Activated T-cell treated with anti-CD3 and anti-CD28 coated beads, Interleukin-2, amount 50 U/mL, for 72 hours (primary cell): Measurements from ENCODE around the gene UGT8. TPM values are rescaled to one million over a fixed set of nuclear protein-coding genes. Genes with fewer than 3 reads are reported as not detected.
"Not testable (repeated sequence)": the region's sequence is repeated elsewhere in the genome, so short reads cannot be mapped to it uniquely, and the experiment has no call there.

Experiments
- ATAC-seq, 2 donors: fragments of 150-1000 bp; cut with Tn5 transposase; replicated peaks in 1 of 2; 2 replicates each; pipeline ENCODE4 v1.10.0; 2021; ENCODE audit warnings: moderate library complexity in 2 of 2, mild to moderate bottlenecking in 1 of 2
- DNase-seq, 2 donors: peaks; one replicate each; pipeline ENCODE4 v3.0.0; 2021 to 2022; ENCODE audit warnings: mixed read lengths in 1 of 2
- H3K27ac Mint-ChIP-seq: one replicate; pipeline ENCODE4 v1.8.0; 2022; ENCODE audit warnings: mild to moderate bottlenecking, moderate library complexity, mixed read lengths
- H3K27me3 Mint-ChIP-seq: one replicate; pipeline ENCODE4 v1.8.0; 2022; ENCODE audit warnings: low read depth, mixed read lengths
- H3K36me3 Mint-ChIP-seq, 2 donors: one replicate each; pipeline ENCODE4 v1.8.0; 2022; ENCODE audit warnings: mixed read lengths in 2 of 2, mild to moderate bottlenecking in 1 of 2; ENCODE audit not compliant: insufficient read depth in 2 of 2
- H3K4me1 Mint-ChIP-seq: one replicate; pipeline ENCODE4 v1.8.0; 2022; ENCODE audit warnings: low read depth, mixed read lengths
- H3K4me3 Mint-ChIP-seq, 2 donors: one replicate each; pipeline ENCODE4 v1.8.0; 2022; ENCODE audit warnings: mild to moderate bottlenecking in 2 of 2, mixed read lengths in 2 of 2, moderate library complexity in 2 of 2
- H3K9me3 Mint-ChIP-seq, 2 donors: one replicate each; pipeline ENCODE4 v1.8.0; 2022; ENCODE audit warnings: mixed read lengths in 2 of 2
- total RNA-seq, 2 donors: library from RNA; stranded (reverse); gene quantifications; one replicate each; pipeline ENCODE4 v1.2.3, GENCODE V29; 2022

UGT8 gene
- total RNA-seq, 2 donors from 2014 or later = 0.22 to 0.74 TPM

DNA sequence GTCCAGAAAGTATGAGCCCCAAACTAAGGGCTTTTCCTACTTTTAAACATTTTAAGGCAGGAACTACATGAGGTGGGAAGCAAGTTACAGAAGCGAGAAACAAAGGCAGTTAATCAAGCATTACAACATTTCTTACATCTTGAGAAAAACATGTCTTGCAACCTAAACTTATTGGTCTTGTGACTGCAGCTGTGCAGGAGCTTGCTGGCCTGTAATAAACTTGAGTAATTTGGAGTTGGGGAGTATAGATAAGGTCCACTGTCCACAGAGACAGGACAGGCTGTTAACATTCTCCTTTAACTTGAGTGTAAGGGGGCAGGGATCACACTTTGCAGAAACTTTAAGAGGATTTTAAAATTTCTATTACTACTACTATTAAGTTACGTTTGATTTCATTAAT lies 2.7 kb upstream of the UGT8 start:
- H3K4me3 Mint-ChIP-seq = no peak overlapping the region
- no peak for ATAC-seq
- DNase-seq = no peak
- H3K9me3 Mint-ChIP-seq = no peaks in the 10 kb centered on the region
- no peaks in the 10 kb centered on the region for H3K36me3 Mint-ChIP-seq
- no peak overlapping the region for H3K27ac Mint-ChIP-seq
- peaks cover 18% of the 10 kb centered on the region for H3K4me1 Mint-ChIP-seq
- peaks cover 42% of the 10 kb centered on the region for H3K27me3 Mint-ChIP-seq

DNA sequence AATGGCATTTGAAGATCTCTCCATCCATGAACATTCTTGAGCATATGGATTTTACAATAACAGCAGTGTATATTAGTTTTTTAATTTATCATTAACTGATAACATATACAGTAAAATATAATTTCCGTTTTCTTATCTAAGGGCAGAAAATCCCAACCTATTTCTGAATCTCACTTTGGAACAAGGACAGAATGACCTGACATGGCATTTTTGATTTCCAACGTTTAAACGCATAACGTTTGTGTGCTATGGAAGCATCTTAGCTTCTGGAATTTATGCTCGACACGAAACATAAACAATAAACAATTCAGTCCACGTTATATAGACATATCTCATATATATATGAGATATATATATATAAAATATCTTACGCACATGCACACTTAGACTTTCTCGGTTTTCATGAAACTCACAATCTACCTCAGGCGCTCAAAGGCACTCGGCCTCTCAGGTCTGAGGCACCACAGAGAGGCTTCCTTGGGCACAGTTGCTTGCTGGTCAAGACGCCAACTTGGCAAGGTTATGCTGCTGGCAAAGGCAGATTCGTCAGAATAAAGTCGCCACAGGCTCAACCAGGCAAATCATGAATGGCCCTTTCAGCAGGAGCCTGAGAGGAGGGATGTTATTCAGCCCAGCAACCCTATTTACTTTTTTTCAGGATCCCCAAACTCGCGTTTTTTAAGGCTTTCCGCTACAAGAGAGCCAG lies 1.0 kb upstream of the UGT8 start:
- H3K9me3 Mint-ChIP-seq = no peaks in the 10 kb centered on the region
- H3K27me3 Mint-ChIP-seq = peaks cover 43% of the 10 kb centered on the region
- H3K4me3 Mint-ChIP-seq = peak overlapping the region; percentile 65 to 72
- H3K36me3 Mint-ChIP-seq = no peaks in the 10 kb centered on the region
- ATAC-seq = no peak
- H3K4me1 Mint-ChIP-seq = peaks cover 18% of the 10 kb centered on the region
- DNase-seq = no peak
- no peak overlapping the region for H3K27ac Mint-ChIP-seq

- H3K27ac Mint-ChIP-seq = no peak overlapping the region
- peak overlapping the region; percentile 70 to 75 for H3K4me3 Mint-ChIP-seq
- DNase-seq (peak in 1 of 2 donors; percentile 3), ATAC-seq (peak; percentile 15 to 19)
- H3K36me3 Mint-ChIP-seq = no peaks in the 10 kb centered on the region
- peaks cover 18% of the 10 kb centered on the region for H3K4me1 Mint-ChIP-seq
- peaks cover 36% of the 10 kb centered on the region for H3K27me3 Mint-ChIP-seq
- no peaks in the 10 kb centered on the region for H3K9me3 Mint-ChIP-seq
Measured at GRCh38 chr4:114599231-114599902, 760 bp downstream of the UGT8 start.

DNA sequence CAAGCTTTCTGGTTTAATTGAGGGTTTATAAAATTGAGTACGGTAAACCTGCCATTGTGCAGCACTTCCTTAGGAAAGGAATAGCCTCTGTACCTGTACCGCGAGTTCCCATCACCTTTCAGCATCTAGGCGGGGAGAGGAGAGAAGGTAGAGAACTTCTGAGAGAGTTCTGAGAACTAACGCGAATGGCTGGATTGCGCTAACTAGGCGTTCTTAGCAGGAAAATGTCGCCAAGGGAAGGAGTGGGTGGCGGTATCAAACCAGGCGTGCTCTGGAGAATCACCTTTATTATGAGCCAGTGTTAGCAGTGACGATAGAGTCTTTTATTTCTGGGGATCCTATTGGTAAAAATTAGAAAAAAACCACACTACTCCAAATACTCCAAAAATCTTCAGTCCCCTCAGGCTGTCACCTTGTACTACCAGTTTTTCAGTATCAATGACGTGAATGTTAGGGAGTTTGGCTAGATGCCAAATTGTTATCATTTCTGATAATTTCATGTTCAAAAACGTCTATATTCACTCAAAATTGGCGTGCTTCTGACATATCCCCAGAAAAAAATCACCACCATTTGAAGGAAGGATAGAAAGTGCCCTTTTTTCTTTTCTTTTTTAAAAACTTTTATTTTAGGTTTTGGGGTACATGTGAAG lies 1.4 kb downstream of the UGT8 start:
- peaks cover 18% of the 10 kb centered on the region for H3K4me1 Mint-ChIP-seq
- ATAC-seq (no peak), DNase-seq (no peak)
- no peaks in the 10 kb centered on the region for H3K36me3 Mint-ChIP-seq
- no peaks in the 10 kb centered on the region for H3K9me3 Mint-ChIP-seq
- peaks cover 36% of the 10 kb centered on the region for H3K27me3 Mint-ChIP-seq
- peak overlapping the region; percentile 70 to 75 for H3K4me3 Mint-ChIP-seq
- no peak overlapping the region for H3K27ac Mint-ChIP-seq

- no peak for ATAC-seq
- H3K4me1 Mint-ChIP-seq = peaks cover 18% of the 10 kb centered on the region
- no peak overlapping the region for H3K4me3 Mint-ChIP-seq
- no peaks in the 10 kb centered on the region for H3K9me3 Mint-ChIP-seq
- no peaks in the 10 kb centered on the region for H3K36me3 Mint-ChIP-seq
- DNase-seq = no peak
- peaks cover 32% of the 10 kb centered on the region for H3K27me3 Mint-ChIP-seq
- H3K27ac Mint-ChIP-seq = no peak overlapping the region
Measured at GRCh38 chr4:114600672-114601071, 2.1 kb downstream of the UGT8 start.

- Mint-ChIP-seq H3K27me3 (peaks cover 24% of the 10 kb centered on the region), H3K4me3 (no peak overlapping the region), H3K36me3 (no peaks in the 10 kb centered on the region), H3K27ac (no peak overlapping the region), H3K4me1 (peaks cover 18% of the 10 kb centered on the region), H3K9me3 (no peaks in the 10 kb centered on the region)
- DNase-seq = no peak
- no peak for ATAC-seq
Measured at GRCh38 chr4:114601304-114602052, 2.9 kb downstream of the UGT8 start.

DNA sequence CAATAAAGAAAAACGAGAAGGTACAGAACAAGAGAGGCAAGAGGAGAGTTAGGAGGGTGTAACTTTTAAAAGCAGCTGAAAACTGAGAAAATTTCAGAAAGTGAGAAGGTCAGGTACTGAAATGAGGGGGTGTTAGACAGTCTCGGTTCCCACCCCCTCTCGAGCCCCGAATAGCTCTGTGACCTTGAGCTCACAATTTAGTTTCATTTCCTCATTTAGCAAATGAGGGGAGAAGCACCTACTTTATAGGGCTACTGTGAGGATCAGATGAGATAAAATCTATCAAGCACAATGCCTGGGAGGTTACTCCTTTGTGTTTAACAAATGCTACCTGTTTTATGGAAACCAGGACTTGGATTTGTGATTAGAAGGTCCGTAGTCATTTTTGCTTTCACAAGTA lies 4.9 kb downstream of the UGT8 start:
- no peak overlapping the region for H3K27ac Mint-ChIP-seq
- ATAC-seq (no peak), DNase-seq (no peak)
- no peaks in the 10 kb centered on the region for H3K9me3 Mint-ChIP-seq
- H3K4me1 Mint-ChIP-seq = peaks cover 18% of the 10 kb centered on the region
- no peak overlapping the region for H3K4me3 Mint-ChIP-seq
- no peaks in the 10 kb centered on the region for H3K36me3 Mint-ChIP-seq
- peaks cover 22% of the 10 kb centered on the region for H3K27me3 Mint-ChIP-seq

- Mint-ChIP-seq H3K27me3 (no peaks in the 10 kb centered on the region), H3K4me1 (no peaks in the 10 kb centered on the region), H3K9me3 (no peaks in the 10 kb centered on the region), H3K4me3 (no peak overlapping the region), H3K36me3 (no peaks in the 10 kb centered on the region), H3K27ac (no peak overlapping the region)
- ATAC-seq (no peak), DNase-seq (no peak)
Measured at GRCh38 chr4:114606245-114606644, 7.6 kb downstream of the UGT8 start.

DNA sequence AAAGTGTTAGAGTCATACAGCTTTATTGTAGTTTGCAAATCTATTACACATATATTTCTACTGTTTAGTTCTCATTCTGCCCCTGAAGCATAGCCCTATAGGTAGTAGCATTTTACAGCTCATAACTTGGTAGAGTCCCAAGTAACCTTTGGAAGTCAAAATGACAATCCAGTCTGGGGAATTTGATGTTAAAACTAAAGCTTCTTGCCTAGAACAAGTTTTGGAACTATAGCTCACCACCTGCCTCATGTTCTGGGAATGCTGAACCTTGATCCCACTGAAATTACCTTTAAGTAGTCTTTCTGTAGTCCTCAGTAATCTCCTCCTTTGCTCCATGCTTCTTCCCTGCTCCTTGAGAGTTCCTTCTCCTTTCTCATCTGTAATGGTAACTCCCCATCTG lies 8.4 kb downstream of the UGT8 start:
- H3K27me3 Mint-ChIP-seq = no peaks in the 10 kb centered on the region
- H3K27ac Mint-ChIP-seq = no peak overlapping the region
- no peaks in the 10 kb centered on the region for H3K9me3 Mint-ChIP-seq
- H3K36me3 Mint-ChIP-seq = no peaks in the 10 kb centered on the region
- DNase-seq = no peak
- no peaks in the 10 kb centered on the region for H3K4me1 Mint-ChIP-seq
- H3K4me3 Mint-ChIP-seq = no peak overlapping the region
- no peak for ATAC-seq

- H3K36me3 Mint-ChIP-seq = no peaks in the 10 kb centered on the region
- H3K27ac Mint-ChIP-seq = no peak overlapping the region
- no peak for ATAC-seq
- peaks cover 5% of the 10 kb centered on the region for H3K27me3 Mint-ChIP-seq
- H3K4me1 Mint-ChIP-seq = no peaks in the 10 kb centered on the region
- H3K4me3 Mint-ChIP-seq = no peak overlapping the region
- no peaks in the 10 kb centered on the region for H3K9me3 Mint-ChIP-seq
- DNase-seq = no peak
Measured at GRCh38 chr4:114613560-114613959, 15.0 kb downstream of the UGT8 start.

DNA sequence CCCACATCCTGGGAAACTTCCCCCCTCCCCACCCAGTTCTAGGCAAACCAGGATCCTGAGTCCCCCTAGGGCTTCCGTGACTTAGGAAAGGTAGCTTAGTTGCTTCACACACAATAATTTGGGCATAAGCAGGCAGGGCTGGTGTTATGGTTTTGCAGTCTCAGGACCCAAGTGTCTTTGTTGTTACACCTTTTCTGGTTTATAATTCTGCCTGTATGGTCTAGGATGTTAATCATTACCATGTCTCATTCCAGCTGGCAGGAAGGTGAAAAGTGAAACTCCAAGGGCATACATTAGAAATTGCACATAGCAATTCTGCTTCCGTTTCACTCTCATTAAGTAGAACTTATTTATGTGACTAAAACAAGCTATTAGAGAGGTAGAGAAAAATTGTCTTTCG lies 16.8 kb downstream of the UGT8 start:
- Mint-ChIP-seq H3K4me3 (no peak overlapping the region), H3K4me1 (no peaks in the 10 kb centered on the region), H3K27ac (no peak overlapping the region), H3K9me3 (no peaks in the 10 kb centered on the region), H3K27me3 (peaks cover 5% of the 10 kb centered on the region), H3K36me3 (no peaks in the 10 kb centered on the region)
- no peak for ATAC-seq
- no peak for DNase-seq

GRCh38 chr4:114616036-114616435 lies 17.4 kb downstream of the UGT8 start:
- H3K9me3 Mint-ChIP-seq, H3K4me3 Mint-ChIP-seq, ATAC-seq, H3K27ac Mint-ChIP-seq, DNase-seq, H3K36me3 Mint-ChIP-seq, H3K4me1 Mint-ChIP-seq, H3K27me3 Mint-ChIP-seq: not testable (repeated sequence)

DNA sequence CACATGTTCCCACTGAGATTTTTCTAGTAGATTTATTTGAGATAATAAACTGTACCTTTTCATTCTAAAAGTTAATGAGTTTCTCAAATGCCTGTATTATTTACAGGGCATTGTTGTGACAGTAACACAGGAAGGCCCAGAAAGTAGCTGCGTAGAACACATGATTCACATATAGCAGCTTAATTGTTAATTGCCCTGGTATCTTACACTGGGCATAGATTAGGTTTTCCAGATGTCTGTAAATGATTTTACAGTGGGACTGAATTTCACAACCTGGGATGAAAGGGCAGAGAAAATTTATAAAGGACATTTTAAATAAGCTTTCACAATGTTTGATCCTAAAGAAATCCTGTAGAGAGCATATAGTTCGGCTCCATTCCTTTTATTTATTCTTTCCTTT lies 27.6 kb downstream of the UGT8 start:
- no peak for DNase-seq
- no peak overlapping the region for H3K27ac Mint-ChIP-seq
- no peak overlapping the region for H3K4me3 Mint-ChIP-seq
- no peaks in the 10 kb centered on the region for H3K27me3 Mint-ChIP-seq
- H3K9me3 Mint-ChIP-seq = no peaks in the 10 kb centered on the region
- no peaks in the 10 kb centered on the region for H3K4me1 Mint-ChIP-seq
- no peaks in the 10 kb centered on the region for H3K36me3 Mint-ChIP-seq
- no peak for ATAC-seq
